Measurements from ENCODE around the gene CCDC78.
"Not testable (repeated sequence)": the region's sequence is repeated elsewhere in the genome, so short reads cannot be mapped to it uniquely, and the experiment has no call there.

The CCDC78 gene

GRCh38 chr16:722835-723633, 3.2 kb downstream of the CCDC78 start:
- no peak for DNase-seq (ENCODE audit: low read depth)

- no peak for DNase-seq (ENCODE audit: low read depth)
Observed at GRCh38 chr16:721765-722540, 4.3 kb downstream of the CCDC78 start.

DNA sequence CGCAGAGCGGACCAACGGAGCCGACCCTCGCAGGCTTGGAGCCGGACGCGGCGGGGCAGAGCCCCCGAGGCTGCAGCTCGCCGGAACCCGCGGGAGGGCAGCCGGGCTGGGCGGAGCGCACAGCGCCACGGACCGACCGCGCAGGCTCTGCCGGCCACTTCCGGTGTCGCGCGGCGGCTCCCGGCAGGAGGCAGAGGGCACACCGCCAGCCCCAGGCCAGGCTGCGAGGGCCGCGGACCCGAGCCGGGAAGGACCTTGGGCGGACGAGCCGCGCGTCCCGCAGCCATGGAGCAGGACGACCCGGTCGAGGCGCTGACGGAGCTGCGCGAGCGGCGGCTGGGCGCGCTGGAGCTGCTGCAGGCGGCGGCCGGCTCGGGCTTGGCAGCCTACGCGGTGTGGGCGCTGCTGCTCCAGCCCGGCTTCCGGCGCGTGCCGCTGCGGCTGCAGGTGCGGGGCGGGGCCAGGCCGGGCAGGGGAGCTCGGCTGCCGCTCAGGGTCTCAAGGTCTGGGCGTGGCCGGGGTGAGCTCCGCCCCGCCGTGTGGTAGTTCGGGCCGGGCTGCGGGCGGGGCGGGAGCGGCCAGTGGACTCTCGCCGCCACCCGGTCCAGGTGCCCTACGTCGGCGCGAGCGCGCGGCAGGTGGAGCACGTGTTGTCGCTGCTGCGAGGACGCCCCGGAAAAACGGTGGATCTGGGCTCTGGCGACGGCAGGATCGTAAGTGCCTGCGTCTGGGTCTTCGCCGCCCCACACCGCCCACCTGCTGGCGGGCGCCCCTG, 5.1 kb downstream of the CCDC78 start, which contains the start of gene ANTKMT:
Gene ANTKMT, plus strand, starts transcription at position 157 of the 775 bp plus-strand sequence. Its CDS starts 129 bp downstream, at position 286.
- DNase-seq (ENCODE audit: low read depth): peak; percentile 54

DNA sequence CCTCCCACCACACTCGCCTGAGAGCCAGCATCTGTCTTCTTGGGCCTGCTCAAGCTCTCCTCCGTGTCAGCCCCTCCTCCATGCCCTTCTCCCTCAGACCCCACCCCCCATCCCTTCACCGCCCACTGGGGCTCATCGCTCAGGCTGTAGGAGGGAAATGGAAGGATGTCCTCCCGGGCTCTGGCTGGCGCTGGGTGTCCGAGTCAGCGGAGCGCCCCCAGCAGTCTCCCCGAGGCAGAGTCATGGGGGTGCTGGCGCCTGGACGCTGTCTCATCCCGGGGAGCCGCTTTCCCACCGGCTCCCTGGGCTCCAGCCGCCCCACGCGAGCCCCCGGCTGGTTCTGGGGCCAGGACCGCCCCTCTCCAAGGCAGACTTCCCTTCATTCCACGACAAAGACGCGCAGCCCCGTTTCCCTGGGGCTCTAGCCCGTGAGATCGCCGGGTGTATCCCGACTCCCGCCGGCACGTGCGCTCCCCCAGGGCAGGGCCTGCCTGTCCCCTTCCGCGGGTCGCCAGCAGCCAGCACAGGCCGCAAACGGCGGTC, 5.7 kb downstream of the CCDC78 start:
- DNase-seq (ENCODE audit: low read depth): no peak

DNA sequence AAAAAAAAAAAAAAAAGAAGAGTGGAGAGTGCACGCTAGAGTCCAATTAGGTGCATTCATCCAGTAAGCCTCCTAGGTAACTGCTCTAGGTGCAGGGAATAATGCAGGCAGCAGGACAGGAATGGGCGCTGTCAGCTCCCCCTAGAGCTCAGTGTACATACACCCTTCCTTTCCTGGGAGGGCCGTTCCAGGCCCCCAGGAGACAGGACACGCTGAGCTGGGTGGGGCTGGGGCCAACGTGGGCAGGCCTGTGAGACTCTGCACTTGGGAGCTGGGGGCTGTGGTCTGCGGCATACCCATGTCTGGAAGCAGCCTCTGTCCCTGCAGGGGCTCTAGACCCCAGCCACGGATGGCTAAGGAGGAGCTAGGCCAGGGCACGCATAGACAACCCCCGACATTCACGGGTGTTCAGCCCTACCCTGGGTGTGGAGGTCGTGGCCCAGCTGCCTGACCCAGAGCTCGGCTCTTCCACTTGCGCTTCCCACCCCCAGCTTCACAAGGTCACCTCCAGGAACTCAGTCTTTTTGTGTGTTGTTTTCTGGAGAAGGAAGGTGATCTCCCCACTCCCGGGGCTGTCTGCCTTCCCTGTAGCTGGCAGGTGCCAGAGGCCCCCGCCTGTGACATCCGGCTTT, 6.3 kb downstream of the CCDC78 start:
- DNase-seq (ENCODE audit: low read depth): no peak

DNA sequence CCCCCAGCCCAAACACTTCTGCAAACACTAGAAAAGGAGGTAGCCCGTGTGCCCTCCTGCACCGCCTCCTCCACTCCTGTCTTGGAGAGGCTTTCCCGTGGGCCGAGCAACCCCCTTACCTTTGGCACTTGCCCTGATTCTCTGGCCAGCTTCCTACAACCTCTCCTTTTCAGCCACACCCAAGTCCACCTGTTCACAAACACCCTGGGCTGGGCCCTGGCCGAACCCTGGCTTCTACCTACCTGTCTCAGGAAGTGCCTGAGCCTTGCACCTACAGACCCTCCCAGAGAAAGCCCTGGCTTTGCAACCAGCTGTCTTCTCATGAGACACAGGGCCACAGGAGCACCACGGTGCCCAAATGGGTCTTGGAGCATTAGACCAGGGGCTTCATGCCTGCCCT, 7.3 kb downstream of the CCDC78 start:
- DNase-seq (ENCODE audit: low read depth): no peak

DNA sequence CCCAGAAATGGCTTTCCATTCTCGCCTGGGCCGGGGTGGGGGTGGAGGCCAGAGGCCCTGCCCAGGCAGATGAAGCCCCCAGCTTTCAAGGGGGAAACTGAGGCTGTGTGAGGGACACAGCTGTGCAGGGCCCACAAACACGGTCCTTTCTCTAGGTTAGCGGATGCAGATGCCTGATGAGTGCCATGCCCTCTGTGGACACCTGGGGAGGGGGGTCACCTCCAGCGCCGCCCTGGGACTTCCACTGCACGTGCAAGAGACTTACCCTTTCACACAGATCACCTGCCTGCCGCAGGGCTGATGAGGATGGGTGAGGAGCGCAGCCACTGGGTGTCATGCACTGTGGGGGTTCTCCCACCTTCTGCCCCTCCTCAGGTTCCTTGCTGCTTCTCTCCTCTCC, 7.9 kb downstream of the CCDC78 start:
- no peak for DNase-seq (ENCODE audit: low read depth)

DNA sequence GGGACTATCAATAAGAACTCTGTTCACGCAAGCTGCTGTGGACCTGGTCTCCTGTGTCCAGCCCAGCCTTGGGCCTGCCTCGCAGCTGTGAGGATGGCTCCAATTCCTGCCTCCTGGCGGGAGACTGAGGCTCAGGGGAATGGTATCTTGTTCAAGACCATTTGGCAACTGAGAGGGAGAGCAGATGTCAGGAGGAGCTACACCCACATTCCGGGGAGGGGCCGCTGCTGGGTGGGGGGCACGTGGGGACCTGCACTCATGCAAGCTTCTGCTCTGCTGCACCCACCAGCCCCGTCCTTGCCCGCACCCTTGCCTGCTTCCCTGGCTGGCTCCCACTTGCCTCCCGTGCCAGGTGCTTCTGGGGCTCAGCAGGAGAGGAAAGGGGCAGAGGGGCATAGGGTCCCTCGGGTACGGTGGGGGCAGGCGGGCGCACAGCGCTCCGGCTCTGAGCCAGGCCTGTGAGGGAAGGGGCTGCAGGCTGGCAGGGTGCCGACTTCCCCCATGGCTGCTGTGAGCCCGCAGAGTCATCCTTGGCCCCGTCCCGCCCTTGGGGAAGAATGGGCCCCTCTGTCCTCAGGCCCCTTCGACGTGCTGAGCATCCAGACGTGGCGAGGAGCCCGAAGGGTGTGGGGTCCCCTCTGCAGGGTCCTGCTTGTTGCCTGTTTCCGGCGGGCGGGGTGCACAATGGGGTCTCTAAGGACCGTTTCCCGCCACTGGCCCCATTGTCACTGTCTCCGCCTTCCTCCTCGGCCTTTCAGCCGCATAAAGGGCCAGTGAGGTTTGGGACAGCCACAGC, 8.6 kb downstream of the CCDC78 start:
- DNase-seq (ENCODE audit: low read depth): no peak

DNA sequence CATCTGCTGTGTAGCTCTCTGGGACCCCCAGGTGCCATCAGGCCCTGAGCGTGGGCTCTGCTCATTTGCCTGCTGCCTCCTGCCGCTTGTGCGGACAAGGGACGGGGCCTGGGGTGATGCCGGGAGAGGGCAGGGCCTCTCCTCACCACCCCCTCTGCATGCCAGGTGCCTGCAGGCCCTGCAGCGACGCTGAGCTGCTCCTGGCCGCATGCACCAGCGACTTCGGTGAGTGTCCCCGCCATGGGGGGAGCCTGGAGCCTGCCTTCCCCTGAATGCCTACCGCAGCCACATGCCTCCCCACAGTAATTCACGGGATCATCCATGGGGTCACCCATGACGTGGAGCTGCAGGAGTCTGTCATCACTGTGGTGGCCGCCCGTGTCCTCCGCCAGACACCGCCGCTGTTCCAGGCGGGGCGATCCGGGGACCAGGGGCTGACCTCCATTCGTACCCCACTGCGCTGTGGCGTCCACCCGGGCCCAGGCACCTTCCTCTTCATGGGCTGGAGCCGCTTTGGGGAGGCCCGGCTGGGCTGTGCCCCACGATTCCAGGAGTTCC, 9.4 kb downstream of the CCDC78 start:
- DNase-seq (ENCODE audit: low read depth): no peak

- no peak for DNase-seq (ENCODE audit: low read depth)
Observed at GRCh38 chr16:716200-716568, 10.1 kb downstream of the CCDC78 start.

- DNase-seq (ENCODE audit: low read depth): no peak
Observed at GRCh38 chr16:715477-716199, 10.6 kb downstream of the CCDC78 start.

GRCh38 chr16:714558-715476, 11.4 kb downstream of the CCDC78 start, which contains the start of gene METRN:
Gene METRN (plus strand): TSS chr16:715118. CDS start chr16:715290, 172 bp downstream.
- DNase-seq (ENCODE audit: low read depth): peak; percentile 86

GRCh38 chr16:714079-714478, 12.2 kb downstream of the CCDC78 start:
- no peak for DNase-seq (ENCODE audit: low read depth)

DNA sequence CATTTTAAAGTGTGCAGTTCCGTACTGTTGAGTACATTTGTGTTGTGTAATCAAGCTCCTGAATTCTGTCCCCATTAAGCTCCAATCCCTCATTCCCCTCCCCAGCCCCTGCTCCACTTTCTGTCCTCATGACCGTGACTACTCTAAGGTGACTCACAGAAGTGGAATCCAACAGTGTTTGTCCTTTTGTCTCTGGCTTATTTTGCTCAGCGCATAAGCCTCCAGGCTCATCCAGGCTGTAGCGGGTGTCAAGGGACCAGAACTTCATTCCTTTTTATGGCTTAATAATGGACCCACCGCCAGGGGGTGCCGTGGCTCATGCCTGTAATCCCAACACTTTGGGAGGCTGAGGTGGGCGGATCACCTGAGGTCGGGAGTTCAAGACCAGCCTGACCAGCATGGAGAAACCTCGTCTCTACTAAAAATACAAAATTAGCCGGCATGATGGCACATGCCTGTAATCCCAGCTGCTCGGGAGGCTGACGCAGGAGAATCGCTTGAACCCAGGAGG, 13.4 kb downstream of the CCDC78 start:
- not testable (repeated sequence) for DNase-seq (ENCODE audit: low read depth)

DNA sequence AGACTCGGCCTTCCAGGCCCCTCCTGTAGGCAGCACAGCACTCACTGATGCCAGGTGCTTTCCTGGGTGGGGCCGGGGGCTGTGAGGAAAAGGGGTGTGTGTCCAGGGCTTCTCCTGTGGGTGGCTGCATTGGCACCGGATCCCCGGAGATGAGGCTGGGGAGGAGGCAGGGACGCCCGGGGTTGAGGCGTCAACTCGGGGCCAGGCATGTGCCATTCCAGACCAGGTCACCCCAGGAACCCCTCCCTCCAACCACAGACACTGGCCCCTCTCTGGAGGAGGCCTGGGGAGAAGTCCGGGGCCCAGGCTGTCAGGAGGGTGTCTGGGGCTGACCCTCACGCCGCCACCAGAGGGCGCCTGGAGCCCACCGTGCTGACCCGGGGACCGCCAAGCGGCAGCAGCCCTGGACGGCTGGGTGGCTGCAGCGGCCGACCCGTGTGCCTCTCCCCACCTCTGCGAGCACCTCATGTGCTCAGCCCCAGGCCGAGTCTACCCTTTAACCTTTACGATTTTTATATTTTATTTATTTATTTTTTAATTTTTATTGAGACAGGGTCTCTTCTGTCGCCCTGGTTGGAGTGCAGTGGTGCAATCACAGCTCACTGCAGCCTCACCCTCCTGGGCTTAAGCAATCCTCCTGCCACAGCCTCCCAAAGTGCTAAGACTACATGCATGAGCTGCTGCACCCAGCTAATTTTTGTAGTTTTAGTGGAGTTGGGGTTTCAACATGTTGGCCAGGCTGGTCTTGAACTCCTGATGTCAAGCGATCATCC, 14.5 kb downstream of the CCDC78 start:
- peak; percentile 73 for DNase-seq (ENCODE audit: low read depth)

DNA sequence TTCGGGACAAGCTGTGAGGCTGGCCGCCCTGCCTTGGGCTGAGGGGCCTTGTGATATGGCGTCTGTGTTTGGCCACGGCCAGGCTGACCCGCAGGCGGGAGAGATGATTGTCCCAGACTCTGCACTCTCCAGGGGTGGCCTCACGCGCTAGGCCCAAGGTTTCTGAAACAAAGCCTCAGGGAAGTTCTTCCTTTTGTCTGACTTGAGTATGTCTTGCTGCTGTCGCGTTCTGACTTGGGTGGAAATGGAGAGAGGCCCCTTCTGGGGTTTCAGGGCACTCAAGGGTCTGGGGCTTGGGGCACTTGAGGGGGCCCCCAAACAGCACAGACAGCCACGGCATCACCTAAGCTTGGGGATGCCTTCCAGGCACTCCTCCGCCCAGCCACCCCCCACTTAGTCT, 15.2 kb downstream of the CCDC78 start:
- no peak for DNase-seq (ENCODE audit: low read depth)

DNA sequence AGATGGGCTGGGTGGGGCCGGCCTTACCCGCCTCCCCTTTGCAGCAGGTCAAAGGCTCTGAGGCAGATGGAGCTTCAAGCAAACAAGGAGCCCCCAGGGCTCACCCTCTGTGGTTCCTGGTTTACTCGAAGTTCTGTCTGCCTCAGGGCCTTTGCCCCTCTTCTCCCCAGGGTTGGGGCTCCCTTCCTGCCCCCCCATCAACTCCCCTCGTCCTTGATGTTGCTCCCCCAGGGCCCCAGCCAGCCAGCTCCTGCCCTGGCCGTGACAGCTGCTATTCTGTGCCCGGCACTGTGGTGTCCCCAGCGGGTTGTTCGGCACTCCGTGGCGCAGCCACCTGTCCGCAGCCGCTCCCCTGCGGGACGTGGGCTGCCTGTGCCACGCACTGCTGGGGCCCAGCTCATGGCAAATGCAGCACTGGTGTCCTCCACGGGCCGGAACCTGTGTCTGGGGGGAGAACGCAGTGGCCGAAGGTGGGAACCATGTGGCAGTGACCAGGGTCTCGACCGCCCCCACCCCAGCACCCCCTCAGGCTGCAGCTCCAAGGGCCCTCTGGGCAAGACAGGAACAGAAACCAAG, 15.7 kb downstream of the CCDC78 start:
- DNase-seq (ENCODE audit: low read depth): no peak
